SK-N-SH (cell line): ENCODE measurements around the gene APOF. TPM values are rescaled to one million over a fixed set of nuclear protein-coding genes. Genes with fewer than 3 reads are reported as not detected.

ENCODE experiments used
- CTCF ChIA-PET: fragments of 300-600, 350-600 bp; formaldehyde crosslinking; extraction: SDS; loops from one replicate; lab custom pipeline; 2021; lab: Yijun Ruan, JAX
- POLR2A ChIA-PET: fragments of 350-600 bp; sonication (Branson Sonifier 250); formaldehyde crosslinking; extraction: SDS; loops from one replicate; lab custom pipeline; 2020; ENCODE audit warnings: antibody characterized with exemption, inconsistent platforms; lab: Yijun Ruan, JAX
- DNase-seq: peaks from one replicate; pipeline ENCODE4 v3.0.0; 2012
- H2AFZ ChIP-seq: fragments of 200-600 bp; sonication (generic); 2 replicates; pipeline ENCODE4 v1.8.1; 2016; ENCODE audit warnings: antibody characterized with exemption, mild to moderate bottlenecking, low read depth
- H3F3A ChIP-seq: fragments of 200-600 bp; sonication (generic); replicated peaks from 2 replicates; pipeline ENCODE3; 2016; ENCODE audit warnings: antibody characterized with exemption, mild to moderate bottlenecking; ENCODE audit not compliant: insufficient read depth
- H3K27ac ChIP-seq, 2 experiments: fragments of 200-500 bp in 1 of 2; fragments of 200-600 bp in 1 of 2; sonication (Bioruptor generic) in 1 of 2; sonication (generic), shearing (Covaris generic) in 1 of 2; 2 replicates each; pipeline versions ENCODE4 v1.5.1 to v1.6.1; 2014 to 2016; ENCODE audit warnings: low read depth in 2 of 2, inconsistent platforms in 1 of 2, low read length in 1 of 2, mild to moderate bottlenecking in 1 of 2, mixed read lengths in 1 of 2
- H3K27me3 ChIP-seq: fragments of 200-600 bp; sonication (generic), shearing (Covaris generic); 2 replicates; pipeline ENCODE4 v1.6.1; 2016; ENCODE audit warnings: mixed run types; ENCODE audit not compliant: insufficient read depth
- H3K36me3 ChIP-seq, 2 experiments: fragments of 200-500 bp in 1 of 2; fragments of 200-600 bp in 1 of 2; sonication (Bioruptor generic) in 1 of 2; sonication (generic) in 1 of 2; replicated peaks in 1 of 2; 2 replicates each; pipeline versions ENCODE3 to v1.5.1; 2014 to 2016; ENCODE audit warnings: low read length in 1 of 2, mild to moderate bottlenecking in 1 of 2; ENCODE audit not compliant: insufficient read depth in 2 of 2, control insufficient read depth in 1 of 2
- H3K4me1 ChIP-seq, 2 experiments: fragments of 200-500 bp in 1 of 2; fragments of 200-600 bp in 1 of 2; sonication (Bioruptor generic) in 1 of 2; sonication (generic), shearing (Covaris generic) in 1 of 2; 2 replicates each; pipeline versions ENCODE4 v1.5.1 to v1.6.1; 2014 to 2016; ENCODE audit warnings: low read depth in 1 of 2, low read length in 1 of 2, mixed run types in 1 of 2; ENCODE audit not compliant: insufficient read depth in 2 of 2, control insufficient read depth in 1 of 2
- H3K4me2 ChIP-seq: fragments of 200-600 bp; sonication (generic), shearing (Covaris generic); 2 replicates; pipeline ENCODE4 v1.6.1; 2017; ENCODE audit warnings: mixed run types
- H3K4me3 ChIP-seq, 2 experiments: fragments of 200-500 bp in 1 of 2; fragments of 200-600 bp in 1 of 2; sonication (Bioruptor generic) in 1 of 2; sonication (generic), shearing (Covaris generic) in 1 of 2; 2 replicates each; pipeline versions ENCODE4 v1.5.1 to v1.8.1; 2014 to 2016; ENCODE audit warnings: low read depth in 2 of 2, inconsistent platforms in 1 of 2, low read length in 1 of 2, mild to moderate bottlenecking in 1 of 2, mixed read lengths in 1 of 2, moderate library complexity in 1 of 2
- H3K79me2 ChIP-seq: fragments of 200-600 bp; sonication (generic); 2 replicates; pipeline ENCODE4 v1.8.1; 2017; ENCODE audit warnings: mild to moderate bottlenecking; ENCODE audit not compliant: insufficient read depth
- H3K9ac ChIP-seq: fragments of 200-600 bp; sonication (generic); 2 replicates; pipeline ENCODE4 v1.6.1; 2017; ENCODE audit warnings: mixed run types
- H3K9me2 ChIP-seq: fragments of 200-600 bp; sonication (generic); 2 replicates; pipeline ENCODE4 v1.6.1; 2017; ENCODE audit warnings: mixed run types
- H3K9me3 ChIP-seq: fragments of 200-600 bp; sonication (generic); 2 replicates; pipeline ENCODE4 v1.6.1; 2017; ENCODE audit warnings: mixed run types, mild to moderate bottlenecking, moderate library complexity
- H4K20me1 ChIP-seq: fragments of 200-600 bp; sonication (generic); 2 replicates; pipeline ENCODE4 v1.6.1; 2017; ENCODE audit warnings: mild to moderate bottlenecking, mixed run types; ENCODE audit not compliant: insufficient read depth
- CHD2 ChIP-seq: fragments of 150-350 bp; IDR thresholded peaks from 2 replicates; pipeline ENCODE4 v1.6.1; 2018; ENCODE audit warnings: low read length; ENCODE audit not compliant: partially characterized antibody
- ELF1 ChIP-seq: IDR thresholded peaks from 2 replicates; pipeline ENCODE4 v1.4.0; 2012
- MEF2A ChIP-seq: IDR thresholded peaks from 2 replicates; pipeline ENCODE4 v1.4.0; 2012; ENCODE audit warnings: low read depth, borderline replicate concordance
- NRF1 ChIP-seq: IDR thresholded peaks from 2 replicates; pipeline ENCODE4 v1.6.1; 2012; ENCODE audit warnings: low read depth, mild to moderate bottlenecking, low read length
- RAD21 ChIP-seq: IDR thresholded peaks from 2 replicates; pipeline ENCODE4 v1.6.1; 2012; ENCODE audit warnings: mild to moderate bottlenecking, low read length
- RCOR1 ChIP-seq: fragments of 150-350 bp; IDR thresholded peaks from 2 replicates; pipeline ENCODE4 v1.6.1; 2017; ENCODE audit warnings: antibody characterized with exemption, low read length
- RFX5 ChIP-seq: IDR thresholded peaks from 2 replicates; pipeline ENCODE4 v1.6.1; 2012; ENCODE audit warnings: mild to moderate bottlenecking, improper control_type of control experiment, low read length
- TEAD4 ChIP-seq: IDR thresholded peaks from 2 replicates; pipeline ENCODE4 v1.4.0; 2012; ENCODE audit warnings: mild to moderate bottlenecking, borderline replicate concordance; ENCODE audit not compliant: insufficient read depth
- USF2 ChIP-seq: fragments of 150-350 bp; IDR thresholded peaks from 2 replicates; pipeline ENCODE4 v1.6.1; 2017; ENCODE audit warnings: antibody characterized with exemption, low read length, low read depth, borderline replicate concordance
- YY1 ChIP-seq: IDR thresholded peaks from 2 replicates; pipeline ENCODE4 v1.4.0; 2012; ENCODE audit warnings: low read depth, mild to moderate bottlenecking
- ZBTB33 ChIP-seq: IDR thresholded peaks from 2 replicates; pipeline ENCODE4 v1.4.0; 2012; ENCODE audit warnings: low read depth, borderline replicate concordance
- WGBS: methylation state at CpG from one replicate; pipeline ENCODE4 v1.1.6; 2017; ENCODE audit warnings: low lambda C conversion rate; 5-methylcytosine and 5-hydroxymethylcytosine counted together
- polyA plus RNA-seq, 3 experiments: library from polyadenylated mRNA; depleted of rRNA; stranded (reverse); fragments of >200 nt; gene quantifications; 2 replicates each; pipeline ENCODE4 v1.2.3, GENCODE V29; 2012
- small RNA-seq, 7 experiments: library from RNA; depleted of rRNA; stranded (forward); fragments of <200 nt; gene quantifications; one replicate each; pipeline ENCODE3, GENCODE V24; 2012
- TF ChIP-seq, protein P1 (sequence below): fragments of 150-350 bp; IDR thresholded peaks from 2 replicates; pipeline ENCODE4 v1.6.1; 2016; ENCODE audit warnings: mild to moderate bottlenecking, low read depth, low read length

Gene APOF
- polyA plus RNA-seq, 1 of the 3 experiments (the other 2 are of a cell fraction), result not detected

GRCh38 chr12:56311003-56311402 is 51.7 kb downstream of the APOF start:
- H3K9me2 ChIP-seq, result no peaks in the 10 kb centered on the region
- H3K27me3 ChIP-seq, result no peaks in the 10 kb centered on the region
- POLR2A ChIA-PET, result no interaction called here
- no peak overlapping the region for H3K4me2 ChIP-seq
- H3K9ac ChIP-seq, result no peak overlapping the region
- H2AFZ ChIP-seq, result no peak overlapping the region
- TF ChIP-seq USF2, result no peak
- TF ChIP-seq YY1, result no peak
- no peak for TF ChIP-seq MEF2A
- TF ChIP-seq NRF1, result no peak
- no peak for TF ChIP-seq CHD2
- no peak for TF ChIP-seq ZBTB33
- TF ChIP-seq, protein P1, sequence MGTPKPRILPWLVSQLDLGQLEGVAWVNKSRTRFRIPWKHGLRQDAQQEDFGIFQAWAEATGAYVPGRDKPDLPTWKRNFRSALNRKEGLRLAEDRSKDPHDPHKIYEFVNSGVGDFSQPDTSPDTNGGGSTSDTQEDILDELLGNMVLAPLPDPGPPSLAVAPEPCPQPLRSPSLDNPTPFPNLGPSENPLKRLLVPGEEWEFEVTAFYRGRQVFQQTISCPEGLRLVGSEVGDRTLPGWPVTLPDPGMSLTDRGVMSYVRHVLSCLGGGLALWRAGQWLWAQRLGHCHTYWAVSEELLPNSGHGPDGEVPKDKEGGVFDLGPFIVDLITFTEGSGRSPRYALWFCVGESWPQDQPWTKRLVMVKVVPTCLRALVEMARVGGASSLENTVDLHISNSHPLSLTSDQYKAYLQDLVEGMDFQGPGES, result no peak
- TF ChIP-seq RAD21, result no peak
- TF ChIP-seq RCOR1, result no peak
- TF ChIP-seq RFX5, result no peak
- TF ChIP-seq ELF1, result no peak
- no peak for TF ChIP-seq TEAD4
- no peak overlapping the region for H3K27ac ChIP-seq
- CTCF ChIA-PET, result interaction anchor here (1.4 to 2.1 kb wide), 4 partner anchors 19 to 153 kb away, joined by 3 to 6 read pairs (median 6); partner anchors contain the start of genes ANKRD52 and SMARCC2
- DNase-seq, result no peak
- H4K20me1 ChIP-seq, result no peaks in the 10 kb centered on the region
- peaks cover 4% of the 10 kb centered on the region for H3F3A ChIP-seq
- WGBS, result 97% methylated on average over 12 of the region's 12 CpGs
- H3K4me1 ChIP-seq, result peaks cover 5 to 6% of the 10 kb centered on the region in 2 experiments; a peak in 1 of 4 replicates
- H3K36me3 ChIP-seq, result peaks cover 17 to 45% of the 10 kb centered on the region in 2 experiments
- H3K79me2 ChIP-seq, result peaks cover 30% of the 10 kb centered on the region
- H3K9me3 ChIP-seq, result no peaks in the 10 kb centered on the region
- no peak overlapping the region for H3K4me3 ChIP-seq

Small RNAs within 50 kb of the gene (small RNA-seq; reads per million reads assigned to genes)
- gene RNU7-40P, result 0 to 4.2 (median 0) reads per million in 7 experiments

Other genes starting within 250 kb of the APOF start
- 11,334 and 12,464 TPM in 2 replicates for gene RPL41, start 246.2 kb downstream of the APOF start, polyA plus RNA-seq (2012; rRNA removed)
- gene ZC3H10, start 244.6 kb downstream of the APOF start, polyA plus RNA-seq (2012; rRNA removed), result 1.9 and 2.0 TPM in 2 replicates
- gene ESYT1, start 234.6 kb downstream of the APOF start, polyA plus RNA-seq (2012; rRNA removed), result 132 and 143 TPM in 2 replicates
- gene MYL6B, start 210.3 kb downstream of the APOF start, polyA plus RNA-seq (2012; rRNA removed), result 203 and 234 TPM in 2 replicates
- gene MYL6, start 204.5 kb downstream of the APOF start, polyA plus RNA-seq (2012; rRNA removed), result 4,697 and 4,711 TPM in 2 replicates
- gene SMARCC2, start 173.4 kb downstream of the APOF start, polyA plus RNA-seq (2012; rRNA removed), result 64.3 and 73.0 TPM in 2 replicates
- 127 and 147 TPM in 2 replicates for gene RNF41, start 140.9 kb downstream of the APOF start, polyA plus RNA-seq (2012; rRNA removed)
- gene NABP2, start 138.5 kb downstream of the APOF start, polyA plus RNA-seq (2012; rRNA removed), result 49.3 and 52.3 TPM in 2 replicates
- 0.12 TPM in 1 of 2 replicates, not detected in the other for gene SLC39A5, start 132.8 kb downstream of the APOF start, polyA plus RNA-seq (2012; rRNA removed)
- 22.5 and 23.4 TPM in 2 replicates for gene ANKRD52, start 104.5 kb downstream of the APOF start, polyA plus RNA-seq (2012; rRNA removed)
- gene COQ10A, start 95.9 kb downstream of the APOF start, polyA plus RNA-seq (2012; rRNA removed), result 42.2 and 56.2 TPM in 2 replicates
- 121 and 149 TPM in 2 replicates for gene CS, start 62.5 kb downstream of the APOF start, polyA plus RNA-seq (2012; rRNA removed)
- gene CNPY2, start 46.9 kb downstream of the APOF start, polyA plus RNA-seq (2012; rRNA removed), result 191 and 196 TPM in 2 replicates
- gene PAN2, start 28.9 kb downstream of the APOF start, polyA plus RNA-seq (2012; rRNA removed), result 37.1 and 66.9 TPM in 2 replicates
- gene IL23A, start 24.0 kb downstream of the APOF start, polyA plus RNA-seq (2012; rRNA removed), result 0.29 and 0.46 TPM in 2 replicates
- 58.1 and 91.4 TPM in 2 replicates for gene STAT2, start 2.8 kb downstream of the APOF start, polyA plus RNA-seq (2012; rRNA removed)
- gene TIMELESS, start 86.6 kb upstream of the APOF start, polyA plus RNA-seq (2012; rRNA removed), result 5.1 and 5.4 TPM in 2 replicates
- not detected in 2 replicates for gene MIP, start 91.8 kb upstream of the APOF start, polyA plus RNA-seq (2012; rRNA removed)
- 2.6 and 3.5 TPM in 2 replicates for gene SPRYD4, start 105.7 kb upstream of the APOF start, polyA plus RNA-seq (2012; rRNA removed)
- 1.2 and 2.1 TPM in 2 replicates for gene GLS2, start 125.3 kb upstream of the APOF start, polyA plus RNA-seq (2012; rRNA removed)
- 8.9 and 12.2 TPM in 2 replicates for gene RBMS2, start 159.0 kb upstream of the APOF start, polyA plus RNA-seq (2012; rRNA removed)